MM.1S (cell line): ENCODE measurements around the gene ABCA3.

Experiments used
- DNase-seq: peaks from one replicate; pipeline ENCODE4 v3.0.0-alpha.2; 2015
- H2AFZ ChIP-seq: fragments of 300-600 bp; sonication (generic); 2 replicates; pipeline ENCODE4 v1.6.0; 2016; ENCODE audit warnings: antibody characterized with exemption, low read length
- H3F3A ChIP-seq: fragments of 300-600 bp; sonication (generic); 2 replicates; pipeline ENCODE4 v1.6.1; 2016; ENCODE audit warnings: mild to moderate bottlenecking, antibody characterized with exemption, low read length, moderate library complexity, mixed read lengths; ENCODE audit not compliant: insufficient read depth
- H3K27ac ChIP-seq: fragments of 300-600 bp; sonication (generic); 2 replicates; pipeline ENCODE4 v1.5.1; 2016; ENCODE audit warnings: mild to moderate bottlenecking, low read length
- H3K27me3 ChIP-seq: fragments of 300-600 bp; sonication (generic); replicated peaks from 2 replicates; pipeline ENCODE4 v1.6.0; 2016; ENCODE audit warnings: low read length; ENCODE audit not compliant: insufficient read depth
- H3K36me3 ChIP-seq: fragments of 300-600 bp; sonication (generic); replicated peaks from 2 replicates; pipeline ENCODE4 v1.6.1; 2016; ENCODE audit warnings: mild to moderate bottlenecking, low read length, mixed read lengths; ENCODE audit not compliant: insufficient read depth
- H3K4me1 ChIP-seq: fragments of 300-600 bp; sonication (generic); 2 replicates; pipeline ENCODE4 v1.6.1; 2016; ENCODE audit warnings: low read length, mixed read lengths
- H3K4me2 ChIP-seq: fragments of 300-600 bp; sonication (generic); 2 replicates; pipeline ENCODE4 v1.6.0; 2016; ENCODE audit warnings: low read depth, low read length
- H3K4me3 ChIP-seq: fragments of 300-600 bp; sonication (generic); 2 replicates; pipeline ENCODE4 v1.5.1; 2016; ENCODE audit warnings: low read length, mixed read lengths
- H3K79me2 ChIP-seq: fragments of 300-600 bp; sonication (generic); 2 replicates; pipeline ENCODE4 v1.6.1; 2016; ENCODE audit warnings: mixed run types, low read length, mixed read lengths
- H3K9ac ChIP-seq: fragments of 300-600 bp; sonication (generic); 2 replicates; pipeline ENCODE4 v1.6.1; 2016; ENCODE audit warnings: low read length, mixed read lengths
- H3K9me2 ChIP-seq: fragments of 300-600 bp; sonication (generic); replicated peaks from 2 replicates; pipeline ENCODE4 v1.6.1; 2016; ENCODE audit warnings: mild to moderate bottlenecking, low read length, mixed read lengths; ENCODE audit not compliant: insufficient read depth
- H3K9me3 ChIP-seq: fragments of 300-600 bp; sonication (generic); replicated peaks from 2 replicates; pipeline ENCODE4 v1.6.1; 2016; ENCODE audit warnings: mild to moderate bottlenecking, low read length, mixed read lengths; ENCODE audit not compliant: insufficient read depth
- H4K20me1 ChIP-seq: fragments of 300-600 bp; sonication (generic); 2 replicates; pipeline ENCODE4 v1.6.1; 2016; ENCODE audit warnings: mild to moderate bottlenecking, low read length, moderate library complexity, mixed read lengths; ENCODE audit not compliant: insufficient read depth
- EZH2 ChIP-seq: fragments of 300-600 bp; sonication (generic); optimal IDR thresholded peaks from 2 replicates; pipeline ENCODE3; 2017; ENCODE audit warnings: low read depth, mild to moderate bottlenecking, antibody characterized with exemption, low read length, mixed read lengths
- EZH2phosphoT487 ChIP-seq: fragments of 300-600 bp; sonication (generic); IDR thresholded peaks from 2 replicates; pipeline ENCODE4 v1.6.1; 2018; ENCODE audit warnings: antibody characterized with exemption, low read length
- TF ChIP-seq, protein P1 (sequence below): fragments of 300-600 bp; sonication (generic); IDR thresholded peaks from 2 replicates; pipeline ENCODE4 v1.5.1; 2016; ENCODE audit warnings: antibody characterized with exemption, low read length, mixed read lengths

The ABCA3 gene

DNA sequence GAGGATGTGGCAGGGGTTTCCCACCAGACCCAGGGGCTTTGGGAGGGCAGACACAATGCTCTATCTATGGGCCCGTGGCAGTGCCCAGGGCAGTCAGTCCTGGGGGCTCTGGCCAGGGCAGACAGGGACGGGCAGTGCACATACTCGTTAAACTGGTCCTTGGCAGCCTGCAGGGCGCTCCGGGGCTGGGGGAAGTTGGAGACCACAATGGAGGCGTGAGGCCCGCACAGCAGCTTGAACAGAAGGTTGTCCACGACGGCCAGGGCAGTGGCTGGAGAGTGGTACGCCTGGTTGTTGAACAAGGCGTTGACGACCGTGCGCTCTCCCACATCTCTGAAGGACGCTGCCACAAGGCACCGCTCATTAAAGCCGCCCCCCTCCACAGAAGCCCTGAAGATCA is 54.0 kb downstream of the ABCA3 start:
- no peaks in the 10 kb centered on the region for H3K4me1 ChIP-seq
- no peak overlapping the region for H2AFZ ChIP-seq
- H3K9me2 ChIP-seq, result no peaks in the 10 kb centered on the region
- no peaks in the 10 kb centered on the region for H3F3A ChIP-seq
- DNase-seq, result no peak
- H3K9ac ChIP-seq, result no peak overlapping the region
- no peaks in the 10 kb centered on the region for H3K79me2 ChIP-seq
- peaks cover 85% of the 10 kb centered on the region for H3K27me3 ChIP-seq
- H3K27ac ChIP-seq, result no peak overlapping the region
- no peaks in the 10 kb centered on the region for H3K36me3 ChIP-seq
- no peaks in the 10 kb centered on the region for H4K20me1 ChIP-seq
- H3K4me2 ChIP-seq, result no peak overlapping the region
- TF ChIP-seq EZH2, result no peak
- TF ChIP-seq, protein P1, sequence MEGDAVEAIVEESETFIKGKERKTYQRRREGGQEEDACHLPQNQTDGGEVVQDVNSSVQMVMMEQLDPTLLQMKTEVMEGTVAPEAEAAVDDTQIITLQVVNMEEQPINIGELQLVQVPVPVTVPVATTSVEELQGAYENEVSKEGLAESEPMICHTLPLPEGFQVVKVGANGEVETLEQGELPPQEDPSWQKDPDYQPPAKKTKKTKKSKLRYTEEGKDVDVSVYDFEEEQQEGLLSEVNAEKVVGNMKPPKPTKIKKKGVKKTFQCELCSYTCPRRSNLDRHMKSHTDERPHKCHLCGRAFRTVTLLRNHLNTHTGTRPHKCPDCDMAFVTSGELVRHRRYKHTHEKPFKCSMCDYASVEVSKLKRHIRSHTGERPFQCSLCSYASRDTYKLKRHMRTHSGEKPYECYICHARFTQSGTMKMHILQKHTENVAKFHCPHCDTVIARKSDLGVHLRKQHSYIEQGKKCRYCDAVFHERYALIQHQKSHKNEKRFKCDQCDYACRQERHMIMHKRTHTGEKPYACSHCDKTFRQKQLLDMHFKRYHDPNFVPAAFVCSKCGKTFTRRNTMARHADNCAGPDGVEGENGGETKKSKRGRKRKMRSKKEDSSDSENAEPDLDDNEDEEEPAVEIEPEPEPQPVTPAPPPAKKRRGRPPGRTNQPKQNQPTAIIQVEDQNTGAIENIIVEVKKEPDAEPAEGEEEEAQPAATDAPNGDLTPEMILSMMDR, result no peak
- no peak for TF ChIP-seq EZH2phosphoT487
- H3K4me3 ChIP-seq, result no peak overlapping the region
- H3K9me3 ChIP-seq, result no peaks in the 10 kb centered on the region

DNA sequence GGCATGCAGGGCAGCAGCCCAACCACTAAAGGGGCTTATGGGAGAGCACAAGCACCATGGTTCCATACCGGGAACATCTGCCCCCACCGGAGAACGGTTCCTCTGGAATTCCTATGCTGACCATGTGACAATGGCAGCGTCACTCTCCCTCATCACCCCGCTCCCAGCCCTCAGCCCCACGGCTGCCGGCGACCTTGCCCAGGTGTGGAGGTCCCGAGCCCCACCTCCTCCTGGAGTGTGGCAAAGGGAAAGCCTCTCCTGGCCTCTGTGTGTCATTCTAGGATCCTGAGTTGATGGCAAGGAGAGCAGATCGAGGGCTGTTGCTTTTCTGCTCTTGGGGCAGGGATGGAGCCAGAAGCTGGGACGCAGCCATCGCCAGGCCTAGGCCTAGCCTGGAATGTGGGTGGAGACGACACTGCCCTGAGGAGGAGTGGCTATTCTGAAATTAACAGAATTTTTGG is 54.8 kb downstream of the ABCA3 start:
- Histone ChIP-seq H3K9ac (no peak overlapping the region), H3K4me3 (no peak overlapping the region), H3K36me3 (no peaks in the 10 kb centered on the region), H3K27ac (no peak overlapping the region), H3K9me3 (no peaks in the 10 kb centered on the region), H2AFZ (no peak overlapping the region), H3K79me2 (no peaks in the 10 kb centered on the region), H3K4me1 (no peaks in the 10 kb centered on the region), H3K27me3 (peaks cover 93% of the 10 kb centered on the region), H3K9me2 (no peaks in the 10 kb centered on the region), H4K20me1 (no peaks in the 10 kb centered on the region), H3K4me2 (no peak overlapping the region), H3F3A (no peaks in the 10 kb centered on the region)
- TF ChIP-seq EZH2phosphoT487, result no peak
- TF ChIP-seq, protein P1, result no peak
- TF ChIP-seq EZH2, result no peak
- DNase-seq, result no peak

DNA sequence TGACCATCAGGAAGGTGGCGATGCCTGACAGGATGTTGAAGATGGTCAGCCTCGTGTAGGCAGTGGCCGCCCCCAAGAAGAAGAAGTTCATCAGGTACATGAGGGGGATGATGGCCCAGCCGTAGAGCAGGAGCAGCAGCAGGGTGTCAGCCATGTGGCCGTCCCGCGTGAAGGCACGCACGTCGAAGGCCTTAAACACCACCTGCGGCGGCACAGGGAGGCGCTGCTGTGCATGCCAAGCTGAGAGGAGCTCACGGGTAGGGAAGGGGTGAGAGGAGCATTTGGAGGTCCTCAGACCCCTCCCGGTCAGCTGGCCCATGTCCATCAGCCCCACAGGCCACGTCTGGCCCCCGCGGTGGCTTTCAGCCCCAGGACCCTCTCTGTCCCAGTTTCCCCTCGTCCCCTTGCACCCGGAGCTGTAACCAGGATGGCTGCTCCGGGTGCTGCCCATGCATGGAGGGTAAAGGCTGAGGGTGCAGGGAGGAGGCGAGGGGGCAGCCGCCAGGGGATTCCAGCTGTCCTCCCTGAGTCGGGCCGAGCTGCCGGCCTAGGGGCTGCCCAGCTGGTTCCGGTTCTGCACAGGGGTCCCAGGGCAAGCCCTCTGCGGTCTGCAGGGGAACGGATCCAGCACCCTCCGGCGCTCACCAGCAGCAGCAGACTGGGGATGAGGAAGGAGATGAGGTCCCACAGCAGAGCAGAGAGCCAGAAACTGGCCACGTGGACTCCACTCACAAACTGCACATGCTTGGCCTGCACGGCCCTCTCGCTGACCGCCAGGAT is 55.5 kb downstream of the ABCA3 start:
- Histone ChIP-seq H3K9me2 (no peaks in the 10 kb centered on the region), H3K4me2 (no peak overlapping the region; the same call in 1 of the 2 replicates), H3K36me3 (no peaks in the 10 kb centered on the region), H2AFZ (no peak overlapping the region), H3K9me3 (no peaks in the 10 kb centered on the region), H3K79me2 (no peaks in the 10 kb centered on the region), H3F3A (no peaks in the 10 kb centered on the region), H3K27me3 (peaks cover 94% of the 10 kb centered on the region), H3K27ac (no peak overlapping the region), H3K4me1 (no peaks in the 10 kb centered on the region), H3K9ac (no peak overlapping the region), H3K4me3 (no peak overlapping the region; the same call in 1 of the 2 replicates), H4K20me1 (no peaks in the 10 kb centered on the region)
- no peak for DNase-seq
- TF ChIP-seq EZH2phosphoT487 (no peak), EZH2 (no peak)
